Panc1 (cell line): ENCODE data around the gene C19orf25.

Experiments
- CTCF ChIP-seq: fragments of 450-650 bp; IDR thresholded peaks from 2 replicates; pipeline ENCODE4 v1.5.1; 2017; ENCODE audit warnings: mild to moderate bottlenecking
- POLR2AphosphoS5 ChIP-seq: IDR thresholded peaks from 2 replicates; pipeline ENCODE4 v1.6.1; 2012; ENCODE audit warnings: mild to moderate bottlenecking, low read depth, low read length, moderate library complexity
- SIN3A ChIP-seq: IDR thresholded peaks from 2 replicates; pipeline ENCODE4 v1.6.1; 2012; ENCODE audit warnings: low read depth, mild to moderate bottlenecking, low read length, moderate library complexity, borderline replicate concordance; ENCODE audit not compliant: insufficient read depth
- TF ChIP-seq, protein P1 (sequence below), 2 experiments: IDR thresholded peaks; 2 replicates each; pipeline ENCODE4 v1.6.1; 2011 to 2012; ENCODE audit warnings: low read depth in 2 of 2, control low read depth in 1 of 2, low read length in 1 of 2, mild to moderate bottlenecking in 1 of 2, moderate library complexity in 1 of 2; ENCODE audit not compliant: insufficient read depth in 1 of 2

DNA sequence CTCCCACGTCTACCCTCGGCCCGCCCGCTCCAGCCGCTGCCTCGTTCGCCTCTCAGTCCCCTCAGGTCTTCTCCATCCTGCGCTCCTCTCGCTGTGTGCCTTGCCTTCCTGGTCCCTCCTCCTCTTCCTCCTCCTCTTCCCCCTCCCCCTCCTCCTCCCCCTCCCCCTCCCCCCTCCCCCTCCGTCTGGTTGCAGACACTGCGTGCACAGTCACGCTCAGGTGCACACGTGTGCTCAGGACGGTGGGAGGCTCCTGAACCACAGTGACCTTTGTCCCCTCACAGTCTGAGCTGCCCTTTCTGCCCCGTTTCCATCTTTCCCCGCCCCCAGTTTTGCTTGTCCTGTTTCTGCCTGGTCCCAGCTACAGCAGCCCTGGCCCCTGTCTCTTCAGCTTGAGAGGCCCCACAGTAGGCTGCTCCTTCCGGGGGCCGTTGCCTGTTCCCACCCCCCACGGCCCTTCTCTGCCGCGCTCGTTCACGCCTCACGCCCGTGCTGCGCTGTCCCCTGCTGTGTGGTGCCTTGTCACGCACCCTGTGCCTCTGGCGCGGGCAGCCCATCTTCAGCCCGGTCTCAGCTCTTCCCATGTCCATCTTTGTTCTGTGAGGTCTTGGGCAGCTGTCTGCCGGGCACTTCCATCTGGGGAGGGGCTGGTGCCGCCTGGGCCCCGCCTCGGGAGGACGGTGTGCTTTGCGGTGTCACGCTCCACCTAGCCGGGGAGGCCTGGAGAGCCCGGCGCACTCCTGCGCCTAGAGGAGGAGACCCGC lies 54.6 kb downstream of the C19orf25 start:
- no peak for TF ChIP-seq CTCF
- TF ChIP-seq, protein P1, sequence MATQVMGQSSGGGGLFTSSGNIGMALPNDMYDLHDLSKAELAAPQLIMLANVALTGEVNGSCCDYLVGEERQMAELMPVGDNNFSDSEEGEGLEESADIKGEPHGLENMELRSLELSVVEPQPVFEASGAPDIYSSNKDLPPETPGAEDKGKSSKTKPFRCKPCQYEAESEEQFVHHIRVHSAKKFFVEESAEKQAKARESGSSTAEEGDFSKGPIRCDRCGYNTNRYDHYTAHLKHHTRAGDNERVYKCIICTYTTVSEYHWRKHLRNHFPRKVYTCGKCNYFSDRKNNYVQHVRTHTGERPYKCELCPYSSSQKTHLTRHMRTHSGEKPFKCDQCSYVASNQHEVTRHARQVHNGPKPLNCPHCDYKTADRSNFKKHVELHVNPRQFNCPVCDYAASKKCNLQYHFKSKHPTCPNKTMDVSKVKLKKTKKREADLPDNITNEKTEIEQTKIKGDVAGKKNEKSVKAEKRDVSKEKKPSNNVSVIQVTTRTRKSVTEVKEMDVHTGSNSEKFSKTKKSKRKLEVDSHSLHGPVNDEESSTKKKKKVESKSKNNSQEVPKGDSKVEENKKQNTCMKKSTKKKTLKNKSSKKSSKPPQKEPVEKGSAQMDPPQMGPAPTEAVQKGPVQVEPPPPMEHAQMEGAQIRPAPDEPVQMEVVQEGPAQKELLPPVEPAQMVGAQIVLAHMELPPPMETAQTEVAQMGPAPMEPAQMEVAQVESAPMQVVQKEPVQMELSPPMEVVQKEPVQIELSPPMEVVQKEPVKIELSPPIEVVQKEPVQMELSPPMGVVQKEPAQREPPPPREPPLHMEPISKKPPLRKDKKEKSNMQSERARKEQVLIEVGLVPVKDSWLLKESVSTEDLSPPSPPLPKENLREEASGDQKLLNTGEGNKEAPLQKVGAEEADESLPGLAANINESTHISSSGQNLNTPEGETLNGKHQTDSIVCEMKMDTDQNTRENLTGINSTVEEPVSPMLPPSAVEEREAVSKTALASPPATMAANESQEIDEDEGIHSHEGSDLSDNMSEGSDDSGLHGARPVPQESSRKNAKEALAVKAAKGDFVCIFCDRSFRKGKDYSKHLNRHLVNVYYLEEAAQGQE (IDR thresholded peaks at IDR 0.05; ENCODE audit: insufficient read depth in 1 of 2, low read depth in 2 of 2, low read length in 1 of 2), result no peak
- TF ChIP-seq POLR2AphosphoS5, result no peak
- no peak for TF ChIP-seq SIN3A
